NCI-H1105 treated with DMSO at 0.1 percent for 48 hours (cell line): ENCODE data around the gene ZNF385C.
"Not testable (repeated sequence)": the region's sequence is repeated elsewhere in the genome, so short reads cannot be mapped to it uniquely, and the experiment has no call there.

Source experiments
- DNase-seq: peaks from one replicate; lab custom pipeline; 2025; lab: John Stamatoyannopoulos, UW

The ZNF385C gene

GRCh38 chr17:42019509-42020404, 78.5 kb downstream of the ZNF385C start, which contains the start of gene NKIRAS2:
Gene NKIRAS2, plus strand, starts transcription at chr17:42020090. Its CDS starts 1,488 bp downstream, at chr17:42021578.
- DNase-seq: peak; percentile 75

GRCh38 chr17:42018988-42019387, 79.3 kb downstream of the ZNF385C start:
- no peak for DNase-seq

- DNase-seq: no peak
Measured at GRCh38 chr17:42018339-42018738, 79.9 kb downstream of the ZNF385C start.

- no peak for DNase-seq
Measured at GRCh38 chr17:42017866-42018200, 80.4 kb downstream of the ZNF385C start.

GRCh38 chr17:42016941-42017865, 81.1 kb downstream of the ZNF385C start, which contains the start of gene DNAJC7:
Gene DNAJC7, minus strand, starts transcription at chr17:42017439. Its CDS starts 23 bp downstream, at chr17:42017416.
- DNase-seq: peak; percentile 93

- DNase-seq: no peak
Measured at GRCh38 chr17:42016411-42016831, 81.9 kb downstream of the ZNF385C start.

- not testable (repeated sequence) for DNase-seq
Measured at GRCh38 chr17:42013740-42014139, 84.5 kb downstream of the ZNF385C start.

- DNase-seq: not testable (repeated sequence)
Measured at GRCh38 chr17:42012363-42012762, 85.9 kb downstream of the ZNF385C start.

GRCh38 chr17:42010898-42011516, 87.3 kb downstream of the ZNF385C start:
- no peak for DNase-seq

GRCh38 chr17:42010266-42010680, 88.0 kb downstream of the ZNF385C start:
- not testable (repeated sequence) for DNase-seq

GRCh38 chr17:42009170-42009569, 89.1 kb downstream of the ZNF385C start:
- DNase-seq: no peak

- no peak for DNase-seq
Measured at GRCh38 chr17:42005166-42005565, 93.1 kb downstream of the ZNF385C start.

GRCh38 chr17:42002792-42003301, 95.4 kb downstream of the ZNF385C start:
- no peak for DNase-seq

GRCh38 chr17:42002175-42002791, 96.0 kb downstream of the ZNF385C start:
- DNase-seq: no peak

- no peak for DNase-seq
Measured at GRCh38 chr17:42001729-42002128, 96.5 kb downstream of the ZNF385C start.

GRCh38 chr17:42000413-42001133, 97.7 kb downstream of the ZNF385C start:
- DNase-seq: no peak

- no peak for DNase-seq
Measured at GRCh38 chr17:41998497-41998896, 99.8 kb downstream of the ZNF385C start.

GRCh38 chr17:41996855-41997164, 101.5 kb downstream of the ZNF385C start:
- no peak for DNase-seq

GRCh38 chr17:41992576-41992975, 105.7 kb downstream of the ZNF385C start:
- no peak for DNase-seq

GRCh38 chr17:41989702-41990419, 108.4 kb downstream of the ZNF385C start:
- no peak for DNase-seq
